ENCODE results near the gene PIK3R2.

DNA sequence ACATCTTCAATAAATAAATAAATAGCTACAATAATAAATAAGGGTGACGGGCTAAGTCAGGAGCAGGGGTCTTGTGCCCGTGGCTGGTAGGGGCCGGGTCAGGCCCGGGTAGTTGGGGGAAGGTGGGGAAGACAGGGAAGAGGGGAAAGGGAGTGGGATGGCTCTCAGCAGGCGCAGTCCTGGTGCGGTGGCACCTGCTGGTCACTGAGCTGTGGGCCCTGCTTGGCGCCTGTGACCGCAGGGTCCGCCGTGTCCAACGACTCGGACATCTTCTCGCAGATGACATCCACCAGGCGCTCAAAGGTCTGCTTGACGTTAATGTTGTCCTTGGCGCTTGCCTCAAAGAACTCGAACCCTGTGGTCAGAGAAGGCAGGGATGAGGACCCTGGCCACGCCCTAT is 44.3 kb downstream of the PIK3R2 start:
- TF ChIP-seq EZH2 (IDR thresholded peaks at IDR 0.05; ENCODE audit: insufficient read depth, poor library complexity, severe bottlenecking): no peak
- TF ChIP-seq EZH2phosphoT487 (IDR thresholded peaks at IDR 0.05; ENCODE audit: insufficient read depth, low read depth): no peak
